Esophagus squamous epithelium (tissue), 5 donors: ENCODE results near the gene MBNL1. TPM values are rescaled to one million over a fixed set of nuclear protein-coding genes. Genes with fewer than 3 reads are reported as not detected.

Experiments
- DNase-seq: peaks from one replicate; lab custom pipeline; 2025; lab: John Stamatoyannopoulos, UW
- H3K27ac ChIP-seq, 4 donors: fragments of 200-600 bp; sonication (generic); one replicate each; pipeline ENCODE4 v1.5.1; 2016 to 2019; ENCODE audit warnings: mild to moderate bottlenecking in 1 of 4
- H3K27me3 ChIP-seq, 4 donors: fragments of 200-600 bp; sonication (generic); 1 replicate in 3 of 4; 2 replicates in 1 of 4; pipeline versions ENCODE4 v1.5.1 to v1.6.0; 2017 to 2021; ENCODE audit warnings: antibody characterized with exemption in 1 of 4
- H3K36me3 ChIP-seq, 3 donors: fragments of 200-600 bp; sonication (generic); one replicate each; pipeline ENCODE4 v1.5.1; 2016 to 2019
- H3K4me1 ChIP-seq, 3 donors: fragments of 200-600 bp; sonication (generic); one replicate each; pipeline ENCODE4 v1.5.1; 2017 to 2019
- H3K4me3 ChIP-seq, 4 donors: fragments of 200-600 bp; sonication (generic); 1 replicate in 3 of 4; 2 replicates in 1 of 4; pipeline ENCODE4 v1.5.1; 2016 to 2019; ENCODE audit warnings: mild to moderate bottlenecking in 2 of 4, moderate library complexity in 1 of 4
- H3K9me3 ChIP-seq, 3 donors: fragments of 200-600 bp; sonication (generic); one replicate each; pipeline ENCODE4 v1.5.1; 2016 to 2019
- POLR2A ChIP-seq, 4 donors: fragments of 450-650 bp; IDR thresholded peaks; one replicate each; pipeline ENCODE4 v1.6.1; 2017; ENCODE audit warnings: antibody characterized with exemption in 4 of 4, mild to moderate bottlenecking in 4 of 4, moderate library complexity in 3 of 4
- WGBS, 2 donors: methylation state at CpG; one replicate each; pipeline ENCODE4 v1.1.5; 2018; 5-methylcytosine and 5-hydroxymethylcytosine counted together
- intact Hi-C: fragments of 100-400 bp; cut with DNase I; formaldehyde crosslinking; loops from one replicate; pipeline ENCODE4 v1.15.0; 2022
- total RNA-seq, 4 donors: library from RNA; depleted of rRNA; stranded (reverse); fragments of >200 nt; gene quantifications; one replicate each; pipeline ENCODE4 v1.1.0, GENCODE V29; 2016
- TF ChIP-seq, protein P1 (sequence below), 6 experiments: fragments of 450-650 bp in 4 of 6; fragments of 200-600 bp in 2 of 6; sonication (generic) in 2 of 6; IDR thresholded peaks; one replicate each; pipeline ENCODE4 v1.5.1; 2016 to 2019; ENCODE audit warnings: antibody characterized with exemption in 6 of 6, mild to moderate bottlenecking in 4 of 6, moderate library complexity in 4 of 6
- donor health status: DM: yes; HTN: yes; CAD: no.

Gene MBNL1
- total RNA-seq, 4 donors from 2014 or later, result 94.0 to 318 (median 161) TPM

DNA sequence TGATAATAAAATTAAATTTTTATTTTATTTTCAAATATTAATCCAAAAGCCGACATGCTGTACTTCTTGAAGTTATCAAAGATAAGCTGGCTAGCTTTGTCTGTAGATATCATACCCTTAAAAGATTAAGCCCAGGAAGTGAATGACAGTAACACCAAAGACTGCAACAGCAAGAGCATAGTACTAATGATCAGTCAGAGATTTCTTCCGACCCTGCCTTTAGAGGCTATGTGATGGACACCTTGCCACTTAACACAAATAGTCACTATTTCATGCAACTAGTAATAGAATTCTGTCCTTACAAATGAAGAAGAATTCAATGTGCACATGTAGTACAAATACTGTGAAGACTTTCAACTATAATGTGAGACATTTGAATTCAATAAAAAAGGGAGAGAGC, 9.3 kb upstream of the MBNL1 start:
- no peak for DNase-seq
- TF ChIP-seq, protein P1, sequence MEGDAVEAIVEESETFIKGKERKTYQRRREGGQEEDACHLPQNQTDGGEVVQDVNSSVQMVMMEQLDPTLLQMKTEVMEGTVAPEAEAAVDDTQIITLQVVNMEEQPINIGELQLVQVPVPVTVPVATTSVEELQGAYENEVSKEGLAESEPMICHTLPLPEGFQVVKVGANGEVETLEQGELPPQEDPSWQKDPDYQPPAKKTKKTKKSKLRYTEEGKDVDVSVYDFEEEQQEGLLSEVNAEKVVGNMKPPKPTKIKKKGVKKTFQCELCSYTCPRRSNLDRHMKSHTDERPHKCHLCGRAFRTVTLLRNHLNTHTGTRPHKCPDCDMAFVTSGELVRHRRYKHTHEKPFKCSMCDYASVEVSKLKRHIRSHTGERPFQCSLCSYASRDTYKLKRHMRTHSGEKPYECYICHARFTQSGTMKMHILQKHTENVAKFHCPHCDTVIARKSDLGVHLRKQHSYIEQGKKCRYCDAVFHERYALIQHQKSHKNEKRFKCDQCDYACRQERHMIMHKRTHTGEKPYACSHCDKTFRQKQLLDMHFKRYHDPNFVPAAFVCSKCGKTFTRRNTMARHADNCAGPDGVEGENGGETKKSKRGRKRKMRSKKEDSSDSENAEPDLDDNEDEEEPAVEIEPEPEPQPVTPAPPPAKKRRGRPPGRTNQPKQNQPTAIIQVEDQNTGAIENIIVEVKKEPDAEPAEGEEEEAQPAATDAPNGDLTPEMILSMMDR (IDR thresholded peaks at IDR 0.05), result no peak
- TF ChIP-seq POLR2A (IDR thresholded peaks at IDR 0.05), result no peak
- Histone ChIP-seq H3K9me3 (no peaks in the 10 kb centered on the region), H3K27me3 (no peaks in the 10 kb centered on the region), H3K27ac (peak overlapping the region in 2 of 4 donors; percentile 1 to 72), H3K36me3 (no peaks in the 10 kb centered on the region), H3K4me3 (no peak overlapping the region), H3K4me1 (peaks cover 21 to 80% (median 23%) of the 10 kb centered on the region in 3 donors)
- WGBS, 2 donors, result 76 to 81% methylated on average over 2 of the region's 2 CpGs
- intact Hi-C loops, result no loop called here

- H3K36me3 ChIP-seq, result no peaks in the 10 kb centered on the region
- peaks cover 21 to 86% (median 23%) of the 10 kb centered on the region in 3 donors for H3K4me1 ChIP-seq
- no peak for TF ChIP-seq POLR2A (IDR thresholded peaks at IDR 0.05)
- TF ChIP-seq, protein P1 (IDR thresholded peaks at IDR 0.05), result no peak
- WGBS, 2 donors, result 77 to 82% methylated on average over 3 of the region's 3 CpGs
- peak overlapping the region in 2 of 4 donors; percentile 1 to 8 for H3K27ac ChIP-seq
- intact Hi-C loops, result no loop called here
- H3K27me3 ChIP-seq, result no peaks in the 10 kb centered on the region
- H3K4me3 ChIP-seq, result no peak overlapping the region
- DNase-seq, result no peak
- H3K9me3 ChIP-seq, result no peaks in the 10 kb centered on the region
These were observed 8.7 kb upstream of the MBNL1 start for GRCh38 chr3:152260026-152260425.

GRCh38 chr3:152260529-152260928, 8.2 kb upstream of the MBNL1 start:
- no peak overlapping the region for H3K27ac ChIP-seq
- no peak overlapping the region for H3K4me3 ChIP-seq
- H3K36me3 ChIP-seq, result no peaks in the 10 kb centered on the region
- 83 to 93% methylated on average over 1 of the region's 1 CpG for WGBS, 2 donors
- no peak for DNase-seq
- TF ChIP-seq, protein P1 (IDR thresholded peaks at IDR 0.05), result no peak
- no peak for TF ChIP-seq POLR2A (IDR thresholded peaks at IDR 0.05)
- H3K4me1 ChIP-seq, result peaks cover 22 to 91% (median 23%) of the 10 kb centered on the region in 3 donors
- H3K27me3 ChIP-seq, result no peaks in the 10 kb centered on the region
- intact Hi-C loops, result no loop called here
- no peaks in the 10 kb centered on the region for H3K9me3 ChIP-seq

- Histone ChIP-seq H3K9me3 (no peaks in the 10 kb centered on the region), H3K4me3 (no peak overlapping the region), H3K27ac (peak overlapping the region in 2 of 4 donors; percentile 26 to 47), H3K4me1 (peaks cover 23 to 96% (median 30%) of the 10 kb centered on the region in 3 donors), H3K36me3 (no peaks in the 10 kb centered on the region), H3K27me3 (no peaks in the 10 kb centered on the region)
- no peak for TF ChIP-seq POLR2A (IDR thresholded peaks at IDR 0.05)
- TF ChIP-seq, protein P1 (IDR thresholded peaks at IDR 0.05), result no peak
- intact Hi-C loops, result no loop called here
- WGBS, 2 donors, result 55 to 56% methylated on average over 3 of the region's 3 CpGs
- DNase-seq, result no peak
These were observed 7.4 kb upstream of the MBNL1 start for GRCh38 chr3:152261329-152261728.

DNA sequence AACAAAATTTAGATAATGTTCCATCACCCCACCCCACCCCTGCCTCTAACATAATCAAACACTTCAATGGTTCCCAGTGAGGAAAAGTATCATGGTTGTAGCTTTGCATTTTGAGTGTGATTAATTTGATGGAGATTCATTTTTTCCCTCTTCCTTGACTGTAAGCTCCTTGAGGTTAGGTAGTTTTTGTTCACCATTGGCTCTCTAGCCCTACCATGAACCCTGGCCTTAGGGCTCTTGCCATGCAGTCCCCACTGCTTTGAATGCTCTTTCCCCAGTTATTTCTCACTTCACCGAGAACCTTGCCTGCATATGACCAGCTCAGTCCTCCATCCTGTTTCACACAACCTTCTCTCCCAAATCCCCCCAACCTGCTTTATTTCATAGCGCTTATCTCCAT, 5.0 kb upstream of the MBNL1 start:
- Histone ChIP-seq H3K4me1 (peaks cover 27 to 91% (median 27%) of the 10 kb centered on the region in 3 donors), H3K9me3 (no peaks in the 10 kb centered on the region), H3K4me3 (no peak overlapping the region), H3K27ac (peak overlapping the region in 1 of 4 donors; percentile 11), H3K27me3 (no peaks in the 10 kb centered on the region), H3K36me3 (no peaks in the 10 kb centered on the region)
- intact Hi-C loops, result no loop called here
- TF ChIP-seq, protein P1 (IDR thresholded peaks at IDR 0.05), result no peak
- no peak for TF ChIP-seq POLR2A (IDR thresholded peaks at IDR 0.05)
- DNase-seq, result no peak
- 48 to 100% methylated on average over 2 of the region's 2 CpGs for WGBS, 2 donors
